Ishikawa (cell line): ENCODE measurements around the gene SYVN1.
A peak's percentile ranks its signal among the peaks of the same experiment; 100 is the strongest.

ENCODE experiments used
- CEBPB ChIP-seq: IDR thresholded peaks from 2 replicates; pipeline ENCODE4 v1.6.1; 2012
- CREB1 ChIP-seq: IDR thresholded peaks from 2 replicates; pipeline ENCODE4 v1.6.1; 2012; ENCODE audit warnings: low read depth
- EGR1 ChIP-seq: IDR thresholded peaks from 2 replicates; pipeline ENCODE4 v1.6.1; 2012
- EP300 ChIP-seq: IDR thresholded peaks from 2 replicates; pipeline ENCODE4 v1.6.1; 2012; ENCODE audit warnings: borderline replicate concordance
- FOXM1 ChIP-seq: IDR thresholded peaks from 2 replicates; pipeline ENCODE4 v1.6.1; 2012; ENCODE audit warnings: low read depth, borderline replicate concordance
- MAX ChIP-seq: IDR thresholded peaks from 2 replicates; pipeline ENCODE4 v1.6.1; 2012
- NFIC ChIP-seq: IDR thresholded peaks from 2 replicates; pipeline ENCODE4 v1.6.1; 2012
- RAD21 ChIP-seq: IDR thresholded peaks from 2 replicates; pipeline ENCODE4 v1.6.1; 2012; ENCODE audit warnings: low read depth
- REST ChIP-seq: IDR thresholded peaks from 2 replicates; pipeline ENCODE4 v1.6.1; 2012; ENCODE audit warnings: low read depth, mild to moderate bottlenecking
- TAF1 ChIP-seq: IDR thresholded peaks from 2 replicates; pipeline ENCODE4 v1.6.1; 2012; ENCODE audit warnings: low read depth, mild to moderate bottlenecking
- TCF12 ChIP-seq: IDR thresholded peaks from 2 replicates; pipeline ENCODE4 v1.6.1; 2012; ENCODE audit warnings: low read depth
- TEAD4 ChIP-seq: IDR thresholded peaks from 2 replicates; pipeline ENCODE4 v1.6.1; 2012
- USF1 ChIP-seq: IDR thresholded peaks from 2 replicates; pipeline ENCODE4 v1.6.1; 2012
- YY1 ChIP-seq: IDR thresholded peaks from 2 replicates; pipeline ENCODE4 v1.6.1; 2012; ENCODE audit warnings: low read depth
- ZBTB7A ChIP-seq: IDR thresholded peaks from 2 replicates; pipeline ENCODE4 v1.6.1; 2012; ENCODE audit warnings: low read depth

SYVN1 gene

GRCh38 chr11:65133724-65134123 lies 595 bp downstream of the SYVN1 start:
- TF ChIP-seq TCF12: no peak
- no peak; the same call in 1 of the 2 replicates for TF ChIP-seq MAX
- TF ChIP-seq TEAD4: no peak
- no peak for TF ChIP-seq FOXM1
- no peak for TF ChIP-seq EGR1
- no peak for TF ChIP-seq ZBTB7A
- no peak for TF ChIP-seq EP300
- TF ChIP-seq REST: no peak
- no peak for TF ChIP-seq USF1

- TF ChIP-seq TEAD4: no peak
- TF ChIP-seq REST: no peak
- TF ChIP-seq TCF12: no peak
- no peak for TF ChIP-seq RAD21
- TF ChIP-seq USF1: no peak
- no peak for TF ChIP-seq EGR1
- TF ChIP-seq ZBTB7A: no peak
- peak; percentile 37 for TF ChIP-seq YY1
- no peak for TF ChIP-seq NFIC
- TF ChIP-seq EP300: no peak
- TF ChIP-seq CREB1: no peak
- TF ChIP-seq CEBPB: no peak
- TF ChIP-seq TAF1: 0 out of 2 replicates have a peak, but pooled peaks have one; percentile 22
Observed at GRCh38 chr11:65132988-65133700, 1.2 kb downstream of the SYVN1 start.

- no peak for TF ChIP-seq NFIC
- no peak for TF ChIP-seq EGR1
- no peak for TF ChIP-seq TEAD4
- TF ChIP-seq YY1: no peak
- TF ChIP-seq ZBTB7A: no peak
- no peak for TF ChIP-seq RAD21
- no peak for TF ChIP-seq USF1
- no peak for TF ChIP-seq TCF12
- TF ChIP-seq REST: no peak
Observed at GRCh38 chr11:65132238-65132987, 1.9 kb downstream of the SYVN1 start.

GRCh38 chr11:65131895-65132237 lies 2.5 kb downstream of the SYVN1 start:
- TF ChIP-seq EGR1 (no peak), FOXM1 (no peak), CREB1 (no peak), RAD21 (no peak), NFIC (no peak), YY1 (no peak), TEAD4 (no peak), MAX (no peak), REST (no peak), TAF1 (no peak), ZBTB7A (no peak), USF1 (no peak), TCF12 (no peak)
